ENCODE measurements around the gene SYT1.

Gene SYT1

DNA sequence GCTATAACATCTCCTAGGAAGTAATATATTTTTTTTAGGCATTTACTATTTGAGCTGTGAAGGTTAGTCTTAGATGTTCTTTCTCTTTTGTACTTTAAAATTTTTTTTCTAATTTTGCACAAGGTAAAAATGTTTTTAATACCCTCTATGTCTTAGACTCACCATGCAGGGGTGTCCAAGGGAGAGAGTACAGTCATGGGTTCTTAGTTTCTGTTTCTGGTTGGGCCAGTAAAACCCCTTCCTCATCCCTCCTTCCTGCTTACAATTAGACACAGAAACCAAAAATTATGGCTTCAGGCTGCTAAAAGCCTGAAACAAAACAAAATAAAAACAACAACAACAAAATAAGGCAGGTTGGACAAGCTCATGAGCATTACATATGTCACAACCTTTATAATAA lies 193.0 kb downstream of the SYT1 start:
- no peak overlapping the region for H3K4me3 ChIP-seq (ENCODE audit: low read length)
- TF ChIP-seq, protein P1, sequence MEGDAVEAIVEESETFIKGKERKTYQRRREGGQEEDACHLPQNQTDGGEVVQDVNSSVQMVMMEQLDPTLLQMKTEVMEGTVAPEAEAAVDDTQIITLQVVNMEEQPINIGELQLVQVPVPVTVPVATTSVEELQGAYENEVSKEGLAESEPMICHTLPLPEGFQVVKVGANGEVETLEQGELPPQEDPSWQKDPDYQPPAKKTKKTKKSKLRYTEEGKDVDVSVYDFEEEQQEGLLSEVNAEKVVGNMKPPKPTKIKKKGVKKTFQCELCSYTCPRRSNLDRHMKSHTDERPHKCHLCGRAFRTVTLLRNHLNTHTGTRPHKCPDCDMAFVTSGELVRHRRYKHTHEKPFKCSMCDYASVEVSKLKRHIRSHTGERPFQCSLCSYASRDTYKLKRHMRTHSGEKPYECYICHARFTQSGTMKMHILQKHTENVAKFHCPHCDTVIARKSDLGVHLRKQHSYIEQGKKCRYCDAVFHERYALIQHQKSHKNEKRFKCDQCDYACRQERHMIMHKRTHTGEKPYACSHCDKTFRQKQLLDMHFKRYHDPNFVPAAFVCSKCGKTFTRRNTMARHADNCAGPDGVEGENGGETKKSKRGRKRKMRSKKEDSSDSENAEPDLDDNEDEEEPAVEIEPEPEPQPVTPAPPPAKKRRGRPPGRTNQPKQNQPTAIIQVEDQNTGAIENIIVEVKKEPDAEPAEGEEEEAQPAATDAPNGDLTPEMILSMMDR (IDR thresholded peaks at IDR 0.05; ENCODE audit: insufficient read depth, low read depth, low read length, missing control alignments) = no peak
- no peak for DNase-seq (ENCODE audit: low read depth)

DNA sequence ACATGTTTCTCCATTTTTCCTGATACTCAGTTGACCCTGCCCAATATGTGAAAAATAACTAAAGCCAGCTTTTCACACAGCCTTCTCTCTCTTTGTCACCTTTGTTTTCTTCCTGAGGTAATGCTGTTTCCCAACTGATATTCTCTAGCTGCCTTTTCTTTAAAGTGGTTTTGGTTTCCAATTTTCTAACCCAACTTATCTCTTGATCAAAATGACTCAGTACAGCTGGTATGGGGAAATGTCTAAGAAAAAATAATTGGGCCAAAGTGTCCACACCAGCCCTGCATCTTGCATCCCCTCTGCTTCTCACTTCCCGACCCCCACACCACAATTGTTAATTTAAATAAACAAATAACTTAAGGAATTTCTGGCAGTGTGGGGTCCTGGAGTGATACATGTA lies 193.8 kb downstream of the SYT1 start:
- peak; percentile 2 for DNase-seq (ENCODE audit: low read depth)
- TF ChIP-seq, protein P1 (IDR thresholded peaks at IDR 0.05; ENCODE audit: insufficient read depth, low read depth, low read length, missing control alignments) = no peak
- H3K4me3 ChIP-seq (ENCODE audit: low read length) = no peak overlapping the region

DNA sequence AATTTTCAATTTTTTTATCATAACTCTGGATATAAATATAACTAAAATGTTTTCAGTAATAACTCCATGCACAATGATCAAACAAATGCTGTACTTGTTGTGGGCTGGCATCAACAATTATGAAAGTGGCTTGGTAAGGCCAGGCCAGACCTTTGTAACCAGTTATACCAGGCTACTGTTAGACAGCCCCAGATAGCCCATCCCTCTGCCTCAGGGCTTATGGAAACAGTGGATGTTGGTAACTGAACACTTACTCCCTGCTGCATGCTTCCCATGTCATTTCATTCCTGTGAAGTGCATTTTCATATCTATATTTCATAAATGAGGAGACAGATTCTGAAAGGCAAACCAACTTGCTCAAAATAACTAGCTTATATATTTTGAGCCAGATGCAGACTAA lies 195.0 kb downstream of the SYT1 start:
- TF ChIP-seq, protein P1 (IDR thresholded peaks at IDR 0.05; ENCODE audit: insufficient read depth, low read depth, low read length, missing control alignments) = no peak
- DNase-seq (ENCODE audit: low read depth) = peak; percentile 15
- H3K4me3 ChIP-seq (ENCODE audit: low read length) = no peak overlapping the region

DNA sequence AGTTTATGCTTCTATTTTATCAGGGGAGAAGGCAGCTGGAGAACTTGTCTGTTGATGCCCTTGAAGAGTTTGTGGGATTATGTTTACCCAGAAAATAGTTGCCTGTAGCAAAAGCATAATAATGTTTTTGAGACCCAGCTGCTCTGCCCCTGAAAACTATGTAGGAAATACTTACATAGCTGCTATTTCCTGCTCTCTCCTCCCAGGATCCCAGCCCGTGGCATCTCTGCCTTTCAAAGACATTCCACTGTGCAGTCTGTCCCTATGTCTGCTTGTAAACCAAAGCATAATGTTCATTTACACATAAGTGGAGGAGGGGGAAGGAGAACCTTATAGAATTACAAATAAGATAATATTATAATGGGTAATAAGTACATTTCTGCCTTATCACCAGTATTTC lies 198.7 kb downstream of the SYT1 start:
- no peak for DNase-seq (ENCODE audit: low read depth)
- TF ChIP-seq, protein P1 (IDR thresholded peaks at IDR 0.05; ENCODE audit: insufficient read depth, low read depth, low read length, missing control alignments) = no peak

DNA sequence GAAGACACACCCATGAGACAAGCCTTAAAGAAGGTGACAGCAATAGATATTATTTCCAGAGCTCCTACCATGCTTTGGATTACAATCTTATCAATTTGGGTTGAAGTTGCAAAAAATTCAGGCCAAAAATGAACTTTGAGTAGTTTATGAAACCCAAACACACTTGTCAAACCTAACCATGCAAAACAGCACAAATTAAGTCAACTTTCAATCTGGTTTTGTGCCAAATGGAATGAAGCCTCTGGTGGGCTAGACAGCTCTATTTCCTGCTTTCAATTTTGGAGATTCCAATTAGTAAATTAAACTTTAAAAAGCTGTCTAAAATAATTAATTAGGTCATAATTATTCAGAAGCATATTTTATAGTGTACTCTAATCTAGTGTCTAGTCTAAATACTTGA lies 203.4 kb downstream of the SYT1 start:
- H3K4me3 ChIP-seq (ENCODE audit: low read length) = no peak overlapping the region
- TF ChIP-seq, protein P1 (IDR thresholded peaks at IDR 0.05; ENCODE audit: insufficient read depth, low read depth, low read length, missing control alignments) = no peak
- no peak for DNase-seq (ENCODE audit: low read depth)

More for the DNA sequence above, 198.7 kb downstream of the SYT1 start:
- no peak overlapping the region for H3K4me3 ChIP-seq (ENCODE audit: low read length)

DNA sequence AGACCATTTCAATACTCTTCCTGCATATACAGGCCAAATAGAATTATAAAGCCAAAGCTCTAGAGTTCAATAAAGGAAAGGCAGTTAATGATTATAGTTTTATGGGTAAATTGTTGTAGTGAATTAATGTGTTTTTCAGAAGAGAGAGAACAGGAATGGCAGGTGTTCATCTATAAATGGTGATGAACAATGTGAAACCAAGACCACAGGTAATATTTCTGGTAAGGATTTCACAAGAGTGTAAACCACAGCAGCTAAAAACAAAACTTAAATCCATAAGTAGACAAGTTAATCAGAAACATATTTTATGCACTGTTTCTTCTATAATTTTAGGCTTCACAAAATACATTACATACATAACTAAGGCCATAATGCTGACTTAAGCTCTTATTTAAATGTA lies 204.4 kb downstream of the SYT1 start:
- no peak overlapping the region for H3K4me3 ChIP-seq (ENCODE audit: low read length)
- TF ChIP-seq, protein P1 (IDR thresholded peaks at IDR 0.05; ENCODE audit: insufficient read depth, low read depth, low read length, missing control alignments) = no peak
- no peak for DNase-seq (ENCODE audit: low read depth)

DNA sequence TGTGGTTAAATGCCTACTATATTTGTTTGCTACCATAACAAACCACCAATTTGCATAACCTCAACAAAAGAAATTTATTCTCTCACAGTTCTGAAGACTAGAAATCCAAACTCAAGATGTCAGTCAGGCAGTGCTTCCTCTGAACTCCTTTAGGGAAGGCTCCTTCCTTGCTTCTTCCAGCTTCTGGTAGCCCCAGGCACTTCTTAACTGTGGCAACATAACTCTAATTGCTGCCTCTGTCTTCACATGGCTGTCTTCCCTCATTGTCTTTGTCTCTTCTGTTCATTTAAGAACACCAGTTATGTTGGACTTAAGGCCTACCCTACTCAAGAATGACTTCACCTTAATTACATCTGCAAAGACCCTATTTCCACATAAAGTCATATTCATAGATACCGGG lies 206.9 kb downstream of the SYT1 start:
- no peak overlapping the region for H3K4me3 ChIP-seq (ENCODE audit: low read length)
- TF ChIP-seq, protein P1 (IDR thresholded peaks at IDR 0.05; ENCODE audit: insufficient read depth, low read depth, low read length, missing control alignments) = no peak
- DNase-seq (ENCODE audit: low read depth) = peak; percentile 11
